Suprapubic skin (tissue), 4 donors: Measurements from ENCODE around the gene CXXC1.

Experiments used
- CTCF ChIP-seq, 2 donors: fragments of 200-600 bp in 1 of 2; fragments of 450-650 bp in 1 of 2; sonication (generic) in 1 of 2; IDR thresholded peaks; one replicate each; pipeline ENCODE4 v1.5.1; 2016 to 2019; ENCODE audit warnings: antibody characterized with exemption in 2 of 2, mild to moderate bottlenecking in 1 of 2, moderate library complexity in 1 of 2
- POLR2A ChIP-seq, 2 donors: fragments of 450-650 bp; IDR thresholded peaks; one replicate each; pipeline ENCODE4 v1.6.1; 2017; ENCODE audit warnings: antibody characterized with exemption in 2 of 2, mild to moderate bottlenecking in 2 of 2, moderate library complexity in 2 of 2
- POLR2AphosphoS5 ChIP-seq, 3 donors: sonication (generic); formaldehyde crosslinking; IDR thresholded peaks; one replicate each; pipeline ENCODE4 v1.6.1; 2017; ENCODE audit warnings: antibody characterized with exemption in 3 of 3

- TF ChIP-seq POLR2A (IDR thresholded peaks at IDR 0.05) (no peak), POLR2AphosphoS5 (IDR thresholded peaks at IDR 0.05) (no peak), CTCF (IDR thresholded peaks at IDR 0.05) (no peak)
Measured at GRCh38 chr18:50330176-50330575, 42.7 kb upstream of the CXXC1 start.
